Erythroblast (primary cell): Measurements from ENCODE around the gene ESYT2.

Experiments used
- GATA1 ChIP-seq: IDR thresholded peaks from 2 replicates; pipeline ENCODE4 v1.6.1; 2011; ENCODE audit warnings: low read depth, mild to moderate bottlenecking, control low read depth, low read length, moderate library complexity
- POLR2A ChIP-seq: IDR thresholded peaks from 2 replicates; pipeline ENCODE4 v1.6.1; 2011; ENCODE audit warnings: mild to moderate bottlenecking, low read length

GRCh38 chr7:158816271-158816670 is 13.0 kb downstream of the ESYT2 start:
- TF ChIP-seq POLR2A = no peak
- TF ChIP-seq GATA1 = no peak
